Stomach (tissue), 9 donors: ENCODE measurements around the gene TRAK1. TPM values are rescaled to one million over a fixed set of nuclear protein-coding genes. Genes with fewer than 3 reads are reported as not detected.

ENCODE experiments used
- DNase-seq, 2 donors: peaks; one replicate each; pipeline versions ENCODE4 v3.0.0 to v3.0.0-alpha.2; 2013 to 2019
- H3K27ac ChIP-seq, 5 donors: fragments of 200-600 bp in 4 of 5; sonication (generic) in 4 of 5; one replicate each; pipeline ENCODE4 v1.5.1; 2013 to 2019; ENCODE audit warnings: mild to moderate bottlenecking in 1 of 5, moderate library complexity in 1 of 5
- H3K27me3 ChIP-seq, 3 donors: fragments of 200-600 bp; sonication (generic); one replicate each; pipeline ENCODE4 v1.5.1; 2017 to 2019; ENCODE audit warnings: mixed run types in 1 of 3
- H3K36me3 ChIP-seq, 4 donors: fragments of 200-600 bp; sonication (generic); 1 replicate in 3 of 4; 2 replicates in 1 of 4; pipeline ENCODE4 v1.5.1; 2016 to 2019
- H3K4me1 ChIP-seq, 4 donors: fragments of 200-600 bp; sonication (generic); one replicate each; pipeline ENCODE4 v1.5.1; 2016 to 2019
- H3K4me3 ChIP-seq, 4 donors: fragments of 200-600 bp; sonication (generic) in 3 of 4; one replicate each; pipeline ENCODE4 v1.5.1; 2016 to 2019; ENCODE audit warnings: mild to moderate bottlenecking in 1 of 4
- H3K9me3 ChIP-seq, 4 donors: fragments of 200-600 bp; sonication (generic); one replicate each; pipeline ENCODE4 v1.5.1; 2016 to 2019
- EP300 ChIP-seq: sonication (generic); formaldehyde crosslinking; IDR thresholded peaks from one replicate; pipeline ENCODE4 v1.6.1; 2017; ENCODE audit warnings: antibody characterized with exemption
- POLR2A ChIP-seq, 4 donors: fragments of 450-650 bp; IDR thresholded peaks; one replicate each; pipeline ENCODE4 v1.6.1; 2016; ENCODE audit warnings: antibody characterized with exemption in 4 of 4, control low read depth in 2 of 4, mild to moderate bottlenecking in 1 of 4, moderate library complexity in 1 of 4
- POLR2AphosphoS5 ChIP-seq, 3 donors: sonication (generic); formaldehyde crosslinking; IDR thresholded peaks; one replicate each; pipeline ENCODE4 v1.6.1; 2016; ENCODE audit warnings: antibody characterized with exemption in 3 of 3
- WGBS, 5 donors: extraction: QIAGEN DNeasy Blood & Tissue Kit in 3 of 5; methylation state at CpG; one replicate each; pipeline versions ENCODE4 v1.1.5 to v1.1.7; 2013 to 2018; 5-methylcytosine and 5-hydroxymethylcytosine counted together
- intact Hi-C: fragments of 100-400 bp; cut with DNase I; formaldehyde crosslinking; loops from one replicate; pipeline ENCODE4 v1.15.1; 2023; ENCODE audit warnings: low total_unique reads
- polyA plus RNA-seq, 3 donors: library from polyadenylated mRNA; stranded (reverse); fragments of 200-250 nt; gene quantifications; one replicate each; pipeline ENCODE4 v1.2.3, GENCODE V29; 2013
- total RNA-seq, 5 donors: library from RNA; depleted of rRNA; stranded (reverse); fragments of >200 nt; gene quantifications; one replicate each; pipeline versions ENCODE4 v1.1.0 to v1.2.3, GENCODE V29; 2014 to 2016
- TF ChIP-seq, protein P1 (sequence below), 7 experiments: fragments of 450-650 bp in 4 of 7; fragments of 200-600 bp in 3 of 7; sonication (generic) in 3 of 7; IDR thresholded peaks; one replicate each; pipeline ENCODE4 v1.5.1; 2016 to 2019; ENCODE audit warnings: antibody characterized with exemption in 7 of 7, control low read depth in 2 of 7, mild to moderate bottlenecking in 1 of 7
- donor health status: healthy with polysubstance abuse.
- donor health status: Bipolar disorder and iron deficiency.
- donor health status: healthy.

TRAK1 gene
- total and polyA plus RNA-seq, 8 donors, result 17.2 to 328 (median 86.0) TPM

DNA sequence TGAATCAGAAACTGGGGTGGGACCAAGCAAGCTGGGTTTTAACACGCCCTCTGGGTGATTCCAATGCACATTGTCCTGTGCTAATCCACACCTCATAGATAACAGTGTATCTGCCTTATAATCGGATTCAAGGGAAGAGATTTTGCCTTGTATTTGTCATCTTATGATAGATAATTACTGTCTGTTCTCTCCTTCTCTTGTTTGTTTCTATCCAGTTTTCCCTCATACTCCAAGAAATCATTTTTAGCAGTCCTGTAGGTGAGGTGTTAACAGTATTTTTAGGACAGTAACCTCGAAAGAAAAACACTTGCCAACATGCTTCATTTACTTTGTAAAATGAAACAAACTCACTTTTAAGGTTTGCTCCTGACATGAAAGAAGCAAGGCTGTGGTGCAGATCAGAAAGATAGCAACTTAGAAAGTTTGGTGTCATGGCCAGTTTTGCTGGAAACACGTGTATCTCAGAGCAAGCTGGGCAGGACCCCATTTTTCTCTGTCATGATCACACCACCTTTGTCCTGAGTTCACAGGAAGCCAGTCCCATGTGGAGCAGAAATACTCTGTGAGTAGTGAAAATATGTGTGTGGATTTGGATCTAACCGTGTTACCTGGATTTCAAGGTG is 72.6 kb downstream of the TRAK1 start:
- Histone ChIP-seq H3K27ac (peak overlapping the region in 4 of 5 donors; percentile 16 to 54 (median 43)), H3K4me1 (peaks cover 35 to 90% (median 68%) of the 10 kb centered on the region in 4 donors)
- WGBS, 5 donors, result 44 to 65% (median 48%) methylated on average over 5 of the region's 5 CpGs

DNA sequence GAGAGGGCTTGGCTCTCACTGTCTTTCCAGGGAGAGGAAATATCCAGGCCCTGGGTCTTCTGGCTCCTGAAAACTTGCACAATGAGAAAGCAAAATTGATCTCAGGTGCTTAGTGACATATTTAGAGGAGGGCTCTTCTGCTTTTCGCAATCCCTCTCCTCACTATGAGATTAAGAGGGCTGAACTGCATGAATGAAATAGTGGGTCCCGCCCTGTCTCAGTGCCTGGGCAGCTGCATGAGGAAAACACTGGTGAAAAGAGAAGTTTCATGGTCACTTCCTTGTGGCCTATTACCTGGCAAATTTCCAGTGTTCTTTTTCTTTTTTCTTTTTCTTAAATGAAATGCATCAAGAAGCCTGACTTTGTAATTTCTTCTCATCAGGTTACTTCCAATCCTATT is 73.5 kb downstream of the TRAK1 start:
- Histone ChIP-seq H3K9me3 (no peaks in the 10 kb centered on the region), H3K27ac (peak overlapping the region; percentile 16 to 61 (median 51)), H3K36me3 (no peaks in the 10 kb centered on the region), H3K27me3 (no peaks in the 10 kb centered on the region), H3K4me3 (no peak overlapping the region), H3K4me1 (peaks cover 28 to 83% (median 61%) of the 10 kb centered on the region in 4 donors)
- 33 to 66% (median 50%) methylated on average over 2 of the region's 2 CpGs for WGBS, 5 donors
- TF ChIP-seq, protein P1, sequence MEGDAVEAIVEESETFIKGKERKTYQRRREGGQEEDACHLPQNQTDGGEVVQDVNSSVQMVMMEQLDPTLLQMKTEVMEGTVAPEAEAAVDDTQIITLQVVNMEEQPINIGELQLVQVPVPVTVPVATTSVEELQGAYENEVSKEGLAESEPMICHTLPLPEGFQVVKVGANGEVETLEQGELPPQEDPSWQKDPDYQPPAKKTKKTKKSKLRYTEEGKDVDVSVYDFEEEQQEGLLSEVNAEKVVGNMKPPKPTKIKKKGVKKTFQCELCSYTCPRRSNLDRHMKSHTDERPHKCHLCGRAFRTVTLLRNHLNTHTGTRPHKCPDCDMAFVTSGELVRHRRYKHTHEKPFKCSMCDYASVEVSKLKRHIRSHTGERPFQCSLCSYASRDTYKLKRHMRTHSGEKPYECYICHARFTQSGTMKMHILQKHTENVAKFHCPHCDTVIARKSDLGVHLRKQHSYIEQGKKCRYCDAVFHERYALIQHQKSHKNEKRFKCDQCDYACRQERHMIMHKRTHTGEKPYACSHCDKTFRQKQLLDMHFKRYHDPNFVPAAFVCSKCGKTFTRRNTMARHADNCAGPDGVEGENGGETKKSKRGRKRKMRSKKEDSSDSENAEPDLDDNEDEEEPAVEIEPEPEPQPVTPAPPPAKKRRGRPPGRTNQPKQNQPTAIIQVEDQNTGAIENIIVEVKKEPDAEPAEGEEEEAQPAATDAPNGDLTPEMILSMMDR (IDR thresholded peaks at IDR 0.05), result no peak
- TF ChIP-seq POLR2AphosphoS5 (IDR thresholded peaks at IDR 0.05) (no peak), EP300 (no peak), POLR2A (IDR thresholded peaks at IDR 0.05) (no peak)
- intact Hi-C loops, result no loop called here
- peak in 1 of 2 donors; percentile 51 for DNase-seq

More for the DNA sequence above, 72.6 kb downstream of the TRAK1 start:
- no peaks in the 10 kb centered on the region for H3K27me3 ChIP-seq
- TF ChIP-seq, protein P1 (IDR thresholded peaks at IDR 0.05), result no peak
- TF ChIP-seq EP300 (no peak), POLR2AphosphoS5 (IDR thresholded peaks at IDR 0.05) (no peak), POLR2A (IDR thresholded peaks at IDR 0.05) (no peak)
- H3K36me3 ChIP-seq, result no peaks in the 10 kb centered on the region
- no peak for DNase-seq
- no peaks in the 10 kb centered on the region for H3K9me3 ChIP-seq
- no peak overlapping the region for H3K4me3 ChIP-seq
- intact Hi-C loops, result no loop called here

DNA sequence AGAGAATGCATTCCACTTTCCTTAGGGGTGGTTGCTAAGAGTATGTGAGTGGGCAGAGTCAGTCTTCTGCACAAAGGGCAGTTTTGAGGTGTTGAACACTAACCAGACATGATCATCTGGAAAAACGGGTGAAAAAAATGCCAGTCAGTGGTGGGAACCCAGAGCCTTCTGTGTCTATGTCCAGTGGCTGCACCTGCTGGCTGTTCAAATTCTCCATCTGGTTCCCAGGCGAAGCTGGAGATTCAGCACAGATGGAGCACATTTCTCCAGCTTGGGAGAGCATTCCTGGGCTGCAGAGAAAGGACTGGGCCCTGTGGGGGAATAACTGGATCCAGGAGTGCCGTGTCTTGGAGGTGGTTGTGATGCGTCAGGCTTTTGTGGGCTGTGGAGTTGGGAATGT is 74.1 kb downstream of the TRAK1 start:
- intact Hi-C loops, result no loop called here
- Histone ChIP-seq H3K36me3 (no peaks in the 10 kb centered on the region), H3K27me3 (no peaks in the 10 kb centered on the region), H3K4me1 (peaks cover 23 to 83% (median 58%) of the 10 kb centered on the region in 4 donors), H3K9me3 (no peaks in the 10 kb centered on the region), H3K4me3 (no peak overlapping the region), H3K27ac (peak overlapping the region in 2 of 5 donors; percentile 16 to 54)
- TF ChIP-seq EP300 (no peak), POLR2A (IDR thresholded peaks at IDR 0.05) (no peak), POLR2AphosphoS5 (IDR thresholded peaks at IDR 0.05) (no peak)
- TF ChIP-seq, protein P1 (IDR thresholded peaks at IDR 0.05), result no peak
- 77 to 86% (median 79%) methylated on average over 4 of the region's 4 CpGs for WGBS, 5 donors
- no peak for DNase-seq

DNA sequence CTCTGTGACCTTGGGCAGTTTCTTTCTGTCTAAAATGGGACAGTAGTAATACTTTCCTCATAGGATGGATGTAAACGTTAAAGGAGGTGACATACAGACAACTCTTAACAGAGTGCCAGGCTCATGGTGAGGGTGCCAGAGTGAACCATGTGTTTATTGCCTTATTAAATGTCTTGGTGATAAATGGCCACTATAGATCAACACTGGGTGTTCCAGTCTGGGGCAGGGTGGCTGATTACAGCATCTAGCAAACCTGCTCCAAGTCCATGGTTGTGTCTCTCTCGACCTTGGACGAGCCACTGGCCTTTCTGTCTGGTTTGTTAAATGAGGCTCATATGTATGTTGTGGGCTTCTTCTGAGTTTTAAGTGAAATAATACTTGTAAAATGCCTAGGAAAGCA is 75.1 kb downstream of the TRAK1 start:
- TF ChIP-seq POLR2AphosphoS5 (IDR thresholded peaks at IDR 0.05) (no peak), EP300 (no peak), POLR2A (IDR thresholded peaks at IDR 0.05) (no peak)
- TF ChIP-seq, protein P1 (IDR thresholded peaks at IDR 0.05), result no peak
- intact Hi-C loops, result no loop called here
- no peaks in the 10 kb centered on the region for H3K9me3 ChIP-seq
- peak overlapping the region in 3 of 5 donors; percentile 3 to 54 (median 4) for H3K27ac ChIP-seq
- no peak overlapping the region for H3K4me3 ChIP-seq
- WGBS, 5 donors, result 50 to 61% (median 59%) methylated on average over 3 of the region's 3 CpGs
- H3K27me3 ChIP-seq, result no peaks in the 10 kb centered on the region
- H3K4me1 ChIP-seq, result peaks cover 22 to 74% (median 50%) of the 10 kb centered on the region in 4 donors
- no peaks in the 10 kb centered on the region for H3K36me3 ChIP-seq
- no peak for DNase-seq
